Measurements from ENCODE around the gene GPD1.

Gene GPD1

GRCh38 chr12:50157259-50157658 is 53.5 kb downstream of the GPD1 start:
- TF ChIP-seq CTCF (conservative IDR thresholded peaks at IDR 0.05; ENCODE audit: low read depth, low read length): no peak
- DNase-seq (ENCODE audit: low read depth): peak; percentile 26
- H3K4me3 ChIP-seq (ENCODE audit: low read depth, low read length): no peak overlapping the region

- no peak overlapping the region for H3K4me3 ChIP-seq (ENCODE audit: low read depth, low read length)
- TF ChIP-seq CTCF (conservative IDR thresholded peaks at IDR 0.05; ENCODE audit: low read depth, low read length): no peak
- no peak for DNase-seq (ENCODE audit: low read depth)
These were observed 56.8 kb downstream of the GPD1 start for GRCh38 chr12:50160643-50161042.
